HUES64 (cell line): ENCODE measurements around the gene CCNB2.
"Not testable (repeated sequence)": the region's sequence is repeated elsewhere in the genome, so short reads cannot be mapped to it uniquely, and the experiment has no call there.

Experiments
- H3K27ac ChIP-seq: 2 replicates; pipeline ENCODE4 v1.7.0; 2013; ENCODE audit warnings: low read depth, low read length, inconsistent platforms
- H3K27me3 ChIP-seq: 2 replicates; pipeline ENCODE4 v1.6.1; 2013; ENCODE audit warnings: mild to moderate bottlenecking, low read length; ENCODE audit not compliant: insufficient read depth
- H3K36me3 ChIP-seq: 2 replicates; pipeline ENCODE4 v1.6.1; 2013; ENCODE audit warnings: mild to moderate bottlenecking, low read length; ENCODE audit not compliant: insufficient read depth
- H3K4me1 ChIP-seq: 2 replicates; pipeline ENCODE4 v1.6.1; 2013; ENCODE audit warnings: mild to moderate bottlenecking, low read length, moderate library complexity; ENCODE audit not compliant: insufficient read depth
- H3K4me3 ChIP-seq: 2 replicates; pipeline ENCODE4 v1.5.1; 2013; ENCODE audit warnings: mild to moderate bottlenecking, low read length, moderate library complexity
- H3K9ac ChIP-seq: 2 replicates; pipeline ENCODE4 v1.6.1; 2013; ENCODE audit warnings: mild to moderate bottlenecking, low read depth, low read length
- H3K9me3 ChIP-seq: 2 replicates; pipeline ENCODE4 v1.6.1; 2013; ENCODE audit warnings: low read depth, low read length; ENCODE audit not compliant: insufficient read depth
- WGBS: fragments of 150-250, 120-280 bp; methylation state at CpG from one replicate; pipeline ENCODE4 v1.1.7; 2013; ENCODE audit warnings: missing lambda C conversion rate; 5-methylcytosine and 5-hydroxymethylcytosine counted together

The CCNB2 gene

DNA sequence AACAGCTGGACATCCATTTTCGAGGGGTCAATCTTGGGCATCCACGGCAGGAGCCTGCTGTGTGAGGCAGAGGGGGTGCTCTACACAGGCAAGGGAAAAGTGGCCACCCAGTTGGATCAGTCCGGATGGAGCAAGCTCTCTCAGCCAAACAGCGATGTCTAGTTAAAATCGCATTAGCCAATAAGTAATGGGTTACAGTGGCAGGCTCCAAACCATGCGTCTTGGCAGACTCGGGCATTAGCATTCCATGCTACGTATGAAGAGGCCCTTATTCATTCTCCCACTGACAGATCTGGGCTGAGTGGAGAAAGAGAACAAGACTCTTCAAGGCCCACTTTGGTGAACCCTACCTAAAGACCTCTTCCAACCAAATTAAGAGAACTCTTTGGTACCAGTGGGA is 49.3 kb downstream of the CCNB2 start:
- no peak overlapping the region for H3K4me3 ChIP-seq
- no peak overlapping the region for H3K9ac ChIP-seq
- no peak overlapping the region for H3K27ac ChIP-seq
- WGBS: 97% methylated on average over 8 of the region's 8 CpGs
- no peaks in the 10 kb centered on the region for H3K9me3 ChIP-seq
- no peaks in the 10 kb centered on the region for H3K27me3 ChIP-seq
- H3K36me3 ChIP-seq: peaks cover 91% of the 10 kb centered on the region
- H3K4me1 ChIP-seq: no peaks in the 10 kb centered on the region

GRCh38 chr15:59155431-59155830 is 50.5 kb downstream of the CCNB2 start:
- Histone ChIP-seq H3K4me1 (no peaks in the 10 kb centered on the region), H3K9me3 (no peaks in the 10 kb centered on the region), H3K27ac (no peak overlapping the region), H3K27me3 (no peaks in the 10 kb centered on the region), H3K36me3 (peaks cover 91% of the 10 kb centered on the region), H3K9ac (no peak overlapping the region), H3K4me3 (no peak overlapping the region)
- WGBS: 95% methylated on average over 4 of the region's 4 CpGs

DNA sequence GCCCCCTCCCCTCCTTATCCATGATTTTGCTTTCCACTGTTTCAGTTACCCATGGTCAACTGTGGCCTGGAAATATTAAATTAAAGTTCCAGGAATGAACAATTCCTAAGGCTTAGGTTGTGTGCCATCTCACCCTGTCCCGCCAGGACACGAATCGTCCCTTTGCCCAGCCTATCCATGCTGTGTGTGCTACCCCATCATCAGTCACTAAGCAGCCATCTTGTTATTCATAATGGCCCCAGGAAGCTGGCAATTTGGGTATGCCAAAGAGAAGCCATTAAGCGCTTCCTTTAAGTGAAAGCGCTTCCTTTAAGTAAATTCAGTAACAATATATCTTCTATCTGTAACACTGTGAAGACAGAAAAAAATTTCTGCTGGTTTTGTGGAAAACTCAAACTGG is 52.5 kb downstream of the CCNB2 start:
- H3K9ac ChIP-seq: no peak overlapping the region
- no peaks in the 10 kb centered on the region for H3K27me3 ChIP-seq
- H3K4me1 ChIP-seq: no peaks in the 10 kb centered on the region
- WGBS: 82% methylated on average over 5 of the region's 5 CpGs
- no peak overlapping the region for H3K4me3 ChIP-seq
- H3K27ac ChIP-seq: no peak overlapping the region
- H3K9me3 ChIP-seq: no peaks in the 10 kb centered on the region
- peaks cover 94% of the 10 kb centered on the region for H3K36me3 ChIP-seq

- Histone ChIP-seq H3K4me1 (no peaks in the 10 kb centered on the region), H3K9ac (no peak overlapping the region), H3K27ac (no peak overlapping the region), H3K9me3 (no peaks in the 10 kb centered on the region), H3K4me3 (no peak overlapping the region), H3K27me3 (no peaks in the 10 kb centered on the region), H3K36me3 (peaks cover 92% of the 10 kb centered on the region)
- 96% methylated on average over 9 of the region's 9 CpGs for WGBS
These were observed 53.1 kb downstream of the CCNB2 start for GRCh38 chr15:59157840-59158700.

GRCh38 chr15:59158701-59159034 is 53.7 kb downstream of the CCNB2 start:
- Histone ChIP-seq H3K27me3 (no peaks in the 10 kb centered on the region), H3K27ac (no peak overlapping the region), H3K4me3 (no peak overlapping the region), H3K9ac (no peak overlapping the region), H3K4me1 (no peaks in the 10 kb centered on the region), H3K36me3 (peaks cover 90% of the 10 kb centered on the region), H3K9me3 (no peaks in the 10 kb centered on the region)
- WGBS: 96% methylated on average over 7 of the region's 7 CpGs

- Histone ChIP-seq H3K27ac (no peak overlapping the region), H3K4me1 (no peaks in the 10 kb centered on the region), H3K27me3 (no peaks in the 10 kb centered on the region), H3K4me3 (no peak overlapping the region), H3K9me3 (no peaks in the 10 kb centered on the region), H3K36me3 (peaks cover 85% of the 10 kb centered on the region), H3K9ac (no peak overlapping the region)
- WGBS: 96% methylated on average over 9 of the region's 9 CpGs
These were observed 54.3 kb downstream of the CCNB2 start for GRCh38 chr15:59159210-59159609.

GRCh38 chr15:59160880-59161593 is 56.1 kb downstream of the CCNB2 start:
- Histone ChIP-seq H3K9ac (no peak overlapping the region), H3K27me3 (no peaks in the 10 kb centered on the region), H3K4me1 (no peaks in the 10 kb centered on the region), H3K4me3 (no peak overlapping the region), H3K36me3 (peaks cover 73% of the 10 kb centered on the region), H3K27ac (no peak overlapping the region), H3K9me3 (no peaks in the 10 kb centered on the region)
- 87% methylated on average over 23 of the region's 23 CpGs for WGBS

DNA sequence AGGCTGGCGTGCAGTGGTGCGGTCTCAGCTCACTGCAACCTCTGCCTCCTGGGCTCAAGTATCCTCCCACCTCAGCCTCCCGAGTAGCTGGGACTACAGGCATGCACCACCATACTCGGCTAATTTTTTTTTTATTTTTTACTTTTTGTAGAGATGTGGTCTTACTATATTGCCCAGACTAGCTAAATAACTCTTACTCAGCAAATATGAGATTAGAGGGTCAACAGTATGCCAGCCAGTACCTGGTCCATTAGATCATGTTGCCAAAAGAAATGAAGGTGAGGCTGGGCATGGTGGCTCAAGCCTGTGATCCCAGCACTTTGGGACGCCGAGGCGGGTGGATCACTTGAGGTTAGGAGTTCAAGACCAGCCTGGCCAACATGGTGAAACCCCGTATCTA is 57.1 kb downstream of the CCNB2 start:
- H3K36me3 ChIP-seq: peaks cover 70% of the 10 kb centered on the region
- not testable (repeated sequence) for H3K9ac ChIP-seq, H3K4me1 ChIP-seq, H3K9me3 ChIP-seq, H3K4me3 ChIP-seq, H3K27ac ChIP-seq, H3K27me3 ChIP-seq
- 95% methylated on average over 6 of the region's 8 CpGs for WGBS

DNA sequence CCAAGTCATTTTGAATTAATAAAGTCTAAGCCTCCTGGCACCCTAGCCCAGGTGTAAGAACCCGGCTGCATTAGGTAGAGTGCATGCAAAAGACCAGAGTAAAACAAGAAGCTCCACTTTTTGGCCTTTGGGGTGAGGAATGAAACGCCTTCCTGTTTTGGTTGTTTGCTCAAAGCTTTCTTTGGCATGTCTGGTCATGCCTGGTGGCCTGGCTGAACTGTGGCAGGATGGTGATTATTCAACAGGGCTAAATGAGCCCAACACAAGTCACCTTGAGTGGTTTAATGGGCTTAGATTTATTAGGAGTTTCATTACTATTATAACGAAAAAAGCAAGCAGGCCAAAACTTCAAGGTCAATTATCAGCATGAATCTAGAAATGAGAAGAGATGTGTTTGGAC is 60.8 kb downstream of the CCNB2 start:
- no peak overlapping the region for H3K9ac ChIP-seq
- no peak overlapping the region for H3K4me3 ChIP-seq
- 89% methylated on average over 3 of the region's 3 CpGs for WGBS
- H3K4me1 ChIP-seq: no peaks in the 10 kb centered on the region
- peaks cover 56% of the 10 kb centered on the region for H3K36me3 ChIP-seq
- no peaks in the 10 kb centered on the region for H3K27me3 ChIP-seq
- peak overlapping the region; percentile 39; the same call in 1 of the 2 replicates for H3K27ac ChIP-seq
- H3K9me3 ChIP-seq: no peaks in the 10 kb centered on the region

DNA sequence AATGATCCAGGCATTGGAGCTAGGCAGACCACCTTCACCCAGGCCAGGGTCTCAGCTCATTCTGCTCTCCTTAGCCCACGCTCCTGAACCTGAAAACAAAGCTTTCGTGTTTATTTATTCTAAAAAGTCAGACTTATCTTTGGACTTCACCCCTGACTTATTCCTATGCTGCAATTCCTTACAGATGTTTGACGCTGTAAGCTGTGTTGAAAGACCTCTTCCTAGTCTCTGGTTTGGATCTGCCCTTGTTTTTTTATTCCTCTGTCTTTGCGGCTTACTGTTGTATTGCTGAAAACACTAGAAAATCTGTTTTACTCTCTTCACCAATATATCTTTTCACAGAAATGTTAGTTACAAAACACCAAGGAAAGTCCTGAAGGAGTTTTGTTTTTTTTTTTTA is 61.2 kb downstream of the CCNB2 start:
- H3K27me3 ChIP-seq: no peaks in the 10 kb centered on the region
- peaks cover 56% of the 10 kb centered on the region for H3K36me3 ChIP-seq
- no peak overlapping the region for H3K9ac ChIP-seq
- WGBS: 72% methylated on average over 4 of the region's 4 CpGs
- H3K4me3 ChIP-seq: no peak overlapping the region
- H3K9me3 ChIP-seq: no peaks in the 10 kb centered on the region
- H3K4me1 ChIP-seq: no peaks in the 10 kb centered on the region
- H3K27ac ChIP-seq: peak overlapping the region; percentile 39; the same call in 1 of the 2 replicates

DNA sequence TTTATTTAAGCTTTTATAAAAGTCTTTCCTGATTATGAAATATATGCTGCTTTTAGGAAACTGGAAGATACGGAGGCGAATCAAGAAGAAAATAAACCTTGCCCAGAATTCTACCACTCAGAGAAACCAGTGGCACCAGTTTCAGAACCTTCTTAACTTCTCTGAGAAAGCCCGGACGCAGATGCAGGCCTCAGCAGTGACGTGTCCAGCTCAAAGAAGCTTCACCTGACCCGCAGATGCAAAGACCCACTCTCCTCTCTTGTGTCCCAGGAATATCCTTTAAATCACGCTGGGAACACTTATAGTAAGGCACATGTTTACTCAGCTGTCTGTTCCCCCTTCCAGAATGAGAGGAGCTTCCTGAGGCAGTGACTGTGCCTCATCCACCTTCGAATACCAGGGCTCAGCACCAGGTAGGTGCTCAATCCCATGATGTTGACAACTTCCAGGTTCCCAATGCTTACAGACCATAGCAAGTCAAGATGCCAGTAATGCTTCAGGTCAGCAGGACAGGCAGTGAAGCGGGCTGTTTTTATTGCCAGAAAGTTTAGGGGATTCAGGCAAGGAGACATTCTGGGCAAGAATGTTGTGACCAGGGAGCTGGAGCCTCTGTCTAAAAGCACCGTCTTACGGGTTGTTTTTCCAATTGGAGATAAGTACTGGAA is 61.8 kb downstream of the CCNB2 start:
- Histone ChIP-seq H3K27ac (peak overlapping the region; percentile 39; the same call in 1 of the 2 replicates), H3K4me1 (no peaks in the 10 kb centered on the region), H3K4me3 (no peak overlapping the region), H3K9me3 (no peaks in the 10 kb centered on the region), H3K36me3 (peaks cover 57% of the 10 kb centered on the region), H3K27me3 (no peaks in the 10 kb centered on the region), H3K9ac (no peak overlapping the region)
- WGBS: 86% methylated on average over 11 of the region's 11 CpGs
